GM11168 (cell line): ENCODE measurements around the gene RNPEP.
"Not testable (repeated sequence)": the region's sequence is repeated elsewhere in the genome, so short reads cannot be mapped to it uniquely, and the experiment has no call there.

Experiments used
- in situ Hi-C: fragments of 300-500 bp; cut with MboI; formaldehyde crosslinking; loops from one replicate; pipeline ENCODE4 v1.12.0; 2022; ENCODE audit warnings: low sequenced_read_pairs; ENCODE audit not compliant: unreplicated experiment

The RNPEP gene

DNA sequence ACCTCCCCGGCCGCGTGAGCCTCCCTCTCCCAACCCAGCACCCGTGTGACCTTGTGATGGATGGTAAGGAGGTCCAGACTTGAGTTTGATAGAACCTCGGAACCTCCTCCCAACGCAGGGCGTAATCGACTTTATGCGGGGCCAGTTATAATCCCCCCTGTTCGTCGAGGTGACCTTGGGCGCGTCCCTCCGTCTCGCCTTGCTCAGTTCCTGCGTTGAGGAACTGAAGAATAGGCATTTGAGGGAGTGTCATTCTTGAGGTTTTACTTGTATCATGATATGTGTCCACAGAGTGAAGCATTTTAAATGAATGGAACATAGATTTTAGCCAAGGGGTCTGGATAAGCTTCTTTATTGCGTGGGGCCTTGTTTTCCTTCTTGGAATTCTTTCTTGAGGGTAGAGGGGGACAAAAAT is 26.7 kb upstream of the RNPEP start:
- in situ Hi-C loops: no loop called here

DNA sequence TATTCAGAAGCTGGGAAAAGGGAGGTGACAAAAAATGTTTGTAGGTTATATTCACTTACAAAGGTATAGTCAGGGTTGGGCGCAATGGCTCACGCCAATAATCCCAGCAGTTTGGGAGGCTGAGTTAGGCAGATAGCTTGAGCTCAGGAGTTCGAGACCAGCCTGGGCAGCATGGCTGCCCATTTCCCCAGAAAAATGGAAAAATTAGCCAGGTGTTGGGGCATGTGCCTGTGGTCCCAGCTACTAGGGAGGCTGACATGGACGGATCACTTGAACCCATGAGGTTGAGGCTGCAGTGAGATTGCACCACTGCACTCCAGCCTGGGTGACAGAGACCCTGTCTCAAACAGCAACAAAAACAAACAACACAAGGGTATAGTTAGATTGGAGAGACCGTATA is 24.1 kb upstream of the RNPEP start:
- in situ Hi-C loops: no loop called here

DNA sequence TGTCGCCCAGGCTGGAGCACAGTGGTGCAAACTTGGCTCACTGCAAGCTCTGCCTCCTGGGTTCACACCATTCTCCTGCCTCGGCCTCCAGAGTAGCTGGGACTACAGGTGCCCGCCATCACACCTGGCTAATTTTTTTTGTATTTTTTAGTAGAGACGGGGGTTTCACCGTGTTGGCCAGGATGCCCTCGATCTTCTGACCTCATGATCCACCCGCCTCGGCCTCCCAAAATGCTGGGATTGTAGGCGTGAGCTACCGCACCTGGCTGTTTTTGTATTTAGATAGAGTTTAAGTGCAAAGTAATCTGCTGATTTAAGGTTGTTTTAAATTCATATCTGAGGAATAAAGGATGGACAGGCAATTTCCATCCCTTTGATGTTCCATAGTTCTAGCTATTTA is 20.1 kb upstream of the RNPEP start:
- in situ Hi-C loops: not testable (repeated sequence)

DNA sequence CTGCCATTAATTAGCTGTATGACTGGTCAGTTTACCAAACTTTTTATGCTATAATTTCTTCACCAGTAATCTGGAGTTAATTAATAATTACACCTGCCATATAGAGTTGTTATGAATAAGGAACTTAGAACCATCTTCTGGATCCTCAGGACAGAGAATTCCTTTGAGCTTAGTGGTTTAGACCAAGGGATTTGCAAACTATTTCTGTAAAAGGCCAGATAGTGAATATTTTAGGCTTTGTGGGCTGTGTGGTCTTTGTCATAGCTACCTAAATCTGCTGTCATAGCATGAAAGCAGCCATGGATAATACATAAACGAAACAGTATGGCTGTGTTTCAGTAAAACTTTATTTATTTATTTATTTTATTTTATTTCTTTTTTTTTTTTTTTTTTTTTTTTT is 18.2 kb upstream of the RNPEP start:
- in situ Hi-C loops: no loop called here

DNA sequence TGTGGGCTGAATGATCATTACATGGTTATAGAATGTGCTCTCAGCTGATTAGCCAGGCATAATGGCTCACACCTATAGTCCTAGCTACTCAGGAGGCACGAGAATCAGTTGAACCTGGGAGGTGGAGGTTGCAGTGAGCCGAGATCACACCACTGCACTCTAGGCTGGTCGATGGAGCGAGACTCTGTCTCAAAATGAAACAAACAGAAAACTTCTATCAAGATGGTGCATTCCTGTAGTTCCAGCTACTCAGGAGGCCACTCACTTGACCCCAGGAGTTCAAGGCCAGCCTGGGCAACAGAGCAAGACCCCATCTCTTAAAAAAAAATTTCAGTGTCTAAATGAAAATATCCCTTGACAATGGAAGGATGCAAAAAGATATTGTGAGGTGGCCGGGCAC is 16.3 kb upstream of the RNPEP start:
- in situ Hi-C loops: no loop called here

DNA sequence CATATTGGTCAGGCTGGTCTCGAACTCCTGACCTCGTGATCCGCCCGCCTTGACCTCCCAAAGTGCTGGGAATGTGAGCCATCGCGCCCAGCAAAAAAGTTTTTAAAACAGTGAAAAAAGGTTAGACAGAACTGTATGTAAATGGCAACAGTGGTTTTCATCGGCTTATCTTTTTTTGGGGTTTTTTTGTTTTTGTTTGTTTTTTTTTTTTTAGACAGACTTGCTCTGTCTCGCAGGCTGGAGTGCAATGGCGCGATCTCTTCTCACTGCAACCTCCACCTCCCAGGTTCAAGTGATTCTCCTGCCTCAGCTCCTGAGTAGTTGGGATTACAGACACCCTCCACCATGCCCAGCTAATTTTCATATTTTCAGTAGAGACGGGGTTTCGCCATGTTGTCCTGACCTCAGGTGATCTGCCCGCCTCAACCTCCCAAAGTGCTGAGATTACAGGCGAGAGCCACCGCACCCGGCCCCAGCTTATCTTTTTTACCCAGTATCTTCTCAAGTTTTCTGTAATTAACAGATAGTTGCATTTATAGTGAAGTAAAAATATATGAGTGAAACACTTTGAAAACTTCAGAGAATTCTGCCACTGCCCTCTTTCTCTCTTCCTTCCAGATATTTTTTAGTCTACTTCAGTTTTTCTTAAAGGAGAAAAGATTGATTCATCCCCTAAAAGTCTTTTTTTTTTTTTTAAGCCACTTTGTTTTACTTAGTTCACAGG is 14.1 kb upstream of the RNPEP start:
- in situ Hi-C loops: no loop called here

DNA sequence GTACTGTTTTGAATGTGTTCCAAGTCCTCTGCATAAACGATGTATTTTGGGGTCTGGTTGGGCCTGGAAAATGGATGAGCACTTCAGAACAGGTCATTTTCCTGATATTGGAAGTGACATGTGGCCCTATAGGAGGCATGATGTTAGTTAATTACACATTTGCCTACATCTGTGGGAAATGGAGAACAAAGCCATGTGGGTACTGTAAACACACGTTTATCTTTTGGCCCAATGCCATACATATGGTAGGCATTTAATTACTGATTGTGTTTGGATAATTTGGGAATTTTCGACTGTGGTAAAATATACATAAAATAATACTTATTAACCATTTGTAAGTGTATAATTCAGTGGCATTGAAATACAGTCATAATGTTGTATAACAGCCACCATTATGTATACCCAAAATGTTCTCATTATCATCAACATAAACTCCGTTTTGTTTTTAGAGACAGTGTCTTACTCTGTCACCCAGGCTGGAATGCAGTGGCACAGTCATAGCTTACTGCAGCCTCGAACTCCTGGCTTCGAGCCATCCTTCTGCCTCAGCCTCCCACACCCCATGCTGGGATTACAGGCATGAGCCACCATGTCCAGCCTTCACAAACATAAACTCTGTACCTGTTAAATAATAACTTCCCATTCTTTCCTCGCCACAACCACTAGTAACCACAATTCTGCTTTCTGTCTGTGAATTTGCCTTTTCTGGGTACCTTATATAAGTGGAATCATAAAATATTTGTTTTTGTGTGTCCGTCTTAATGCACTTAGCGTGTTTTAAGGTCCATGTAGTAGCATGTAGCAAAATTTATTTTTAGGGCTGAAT is 11.9 kb upstream of the RNPEP start:
- in situ Hi-C loops: no loop called here

DNA sequence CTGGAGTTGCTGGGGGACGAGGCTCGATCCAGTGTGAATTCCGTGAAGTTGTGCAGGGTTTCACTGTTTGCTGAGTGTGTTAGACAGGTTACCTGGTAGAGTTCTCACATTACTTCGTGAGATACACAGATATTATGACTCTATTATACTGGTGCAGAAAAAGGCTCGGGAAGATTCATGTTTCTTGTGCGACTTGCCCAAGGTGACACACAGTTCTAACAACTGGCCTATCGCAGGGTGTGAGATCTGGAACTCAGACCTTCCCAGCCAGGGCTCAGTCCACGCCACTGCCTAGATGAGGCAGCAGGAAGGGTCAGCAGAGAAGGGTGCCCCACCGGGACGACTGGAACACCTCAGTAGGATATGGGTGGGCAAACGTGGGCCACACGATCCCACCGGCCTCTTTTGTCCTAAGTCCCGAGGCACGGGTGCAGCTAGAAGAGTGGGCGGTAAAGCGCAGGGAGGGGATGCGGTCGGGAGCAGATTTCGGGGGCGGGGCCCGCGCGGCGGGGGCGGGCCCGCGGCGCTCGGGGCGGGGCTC is 296 bp upstream of the RNPEP start:
- in situ Hi-C loops: no loop called here

DNA sequence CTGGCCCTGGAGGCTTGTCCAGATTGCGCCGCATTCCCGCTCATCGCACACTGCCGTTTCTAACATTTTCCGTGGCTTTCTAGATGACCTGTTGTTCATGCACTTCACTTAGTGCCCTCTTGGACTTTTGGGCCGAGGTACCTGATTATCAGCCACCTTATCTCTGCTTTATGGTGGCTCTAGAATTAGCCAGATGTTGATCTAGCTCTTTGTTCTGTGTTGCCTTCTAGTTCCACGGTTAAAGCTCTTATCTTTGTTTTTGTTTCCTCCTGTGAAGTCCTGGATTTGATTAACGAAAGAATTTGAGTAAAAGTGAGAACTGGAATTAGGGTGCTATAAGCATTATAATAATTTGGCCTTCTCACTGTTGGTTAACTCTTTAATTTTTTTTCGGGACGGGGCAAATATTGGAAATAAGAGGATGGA is 945 bp downstream of the RNPEP start:
- in situ Hi-C loops: no loop called here

DNA sequence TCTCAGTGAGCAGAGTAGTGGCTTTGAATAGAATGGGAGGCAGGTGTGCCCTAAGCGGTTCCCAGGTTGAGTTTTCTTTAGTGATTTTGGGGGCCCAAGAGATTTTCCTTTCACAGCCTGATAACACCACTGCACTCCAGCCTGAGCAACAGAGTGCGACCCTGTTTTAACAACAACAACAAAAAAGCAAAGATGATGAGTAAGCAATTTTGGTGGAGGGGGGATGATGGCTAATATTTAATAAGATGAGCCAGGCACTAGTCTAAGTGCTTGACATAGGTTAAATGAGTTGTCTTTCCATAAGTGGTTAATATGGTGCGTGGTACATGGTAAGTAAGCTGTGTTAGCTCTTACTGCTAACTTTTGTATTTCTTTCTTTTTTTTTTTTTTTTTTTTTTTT is 2.0 kb downstream of the RNPEP start:
- in situ Hi-C loops: no loop called here

DNA sequence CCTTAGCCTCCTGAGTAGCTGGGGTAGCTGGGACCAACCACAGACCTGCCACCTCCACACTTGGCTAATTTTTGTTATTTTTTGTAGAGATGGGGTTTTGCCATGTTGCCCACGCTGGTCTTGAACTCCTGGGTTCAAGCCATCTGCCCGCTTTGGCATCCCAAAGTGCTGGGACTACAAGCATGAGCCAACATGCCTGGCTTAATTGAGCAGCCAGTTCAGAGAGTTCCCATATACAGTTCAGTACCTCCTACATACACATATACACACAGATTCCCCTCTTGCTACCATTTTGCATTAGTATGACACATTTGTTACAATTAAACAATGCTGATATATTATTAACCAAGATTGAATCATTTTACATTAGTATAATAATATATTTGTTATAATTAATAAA is 2.9 kb downstream of the RNPEP start:
- in situ Hi-C loops: no loop called here

DNA sequence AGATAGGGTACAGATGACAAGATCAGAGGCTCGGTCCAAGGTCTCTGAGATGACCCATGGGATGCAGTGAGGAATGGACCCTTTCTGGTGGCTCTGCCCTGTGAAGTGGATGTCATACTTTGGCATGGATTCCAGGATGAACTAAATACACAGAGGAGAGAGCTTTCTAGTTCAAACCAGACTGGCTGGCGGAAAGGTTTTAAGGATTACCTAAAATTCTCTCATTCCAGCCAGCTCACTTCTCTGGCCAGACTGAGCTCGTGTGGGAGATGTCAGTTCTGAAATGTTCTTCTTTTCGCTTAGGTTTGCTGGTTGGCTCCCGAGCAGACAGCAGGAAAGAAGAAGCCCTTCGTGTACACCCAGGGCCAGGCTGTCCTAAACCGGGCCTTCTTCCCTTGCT is 6.2 kb downstream of the RNPEP start:
- in situ Hi-C loops: no loop called here

DNA sequence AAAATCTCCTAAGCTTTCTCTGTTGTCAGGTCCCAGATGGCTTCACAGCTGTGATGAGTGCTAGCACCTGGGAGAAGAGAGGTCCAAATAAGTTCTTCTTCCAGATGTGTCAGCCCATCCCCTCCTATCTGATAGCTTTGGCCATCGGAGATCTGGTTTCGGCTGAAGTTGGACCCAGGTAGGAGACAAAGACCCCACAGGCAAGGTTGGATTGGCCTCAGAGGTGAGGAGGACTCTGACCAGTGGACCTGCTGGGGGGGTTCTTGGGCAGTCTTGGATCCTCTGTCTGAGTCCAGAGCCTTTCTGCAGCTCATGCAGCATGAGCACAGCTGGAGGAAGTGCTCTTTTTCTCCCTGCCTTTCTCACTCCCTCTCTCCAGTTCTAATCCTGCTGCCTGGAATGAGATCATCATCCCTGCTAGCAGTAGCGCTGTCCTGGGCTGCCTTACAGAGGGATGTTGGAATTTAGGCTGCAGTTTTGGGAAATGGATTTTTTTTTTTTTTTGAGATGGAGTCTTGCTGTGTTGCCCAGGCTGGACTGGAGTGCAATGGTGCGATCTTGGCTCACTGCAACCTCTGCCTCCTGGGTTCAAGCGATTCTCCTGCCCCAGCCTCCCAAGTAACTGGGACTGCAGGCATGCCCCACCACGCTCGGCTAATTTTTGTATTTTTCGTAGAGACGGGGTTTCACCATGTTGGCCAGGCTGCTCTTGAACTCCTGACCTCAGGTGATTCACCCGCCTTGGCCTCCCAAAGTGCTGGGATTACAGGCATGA is 7.1 kb downstream of the RNPEP start:
- in situ Hi-C loops: no loop called here

DNA sequence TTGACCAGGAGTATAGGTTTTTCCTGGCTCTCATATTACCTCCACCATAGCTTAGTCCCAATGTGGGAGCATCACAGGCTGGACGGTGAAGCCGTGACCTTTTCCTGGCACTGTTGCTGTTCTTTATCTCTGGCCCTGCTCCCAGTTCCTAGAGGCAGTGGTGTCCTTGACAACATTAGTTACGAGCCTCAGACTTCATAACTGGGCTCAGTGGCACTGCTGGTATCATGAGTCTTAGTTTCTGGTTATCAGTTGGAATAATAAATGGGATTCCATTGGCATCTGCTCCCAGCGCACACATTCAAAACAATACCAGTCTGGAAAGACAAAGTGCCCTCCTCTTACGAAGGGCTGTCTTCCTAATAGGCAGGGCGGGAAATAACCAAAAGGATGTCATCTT is 8.0 kb downstream of the RNPEP start:
- in situ Hi-C loops: no loop called here

DNA sequence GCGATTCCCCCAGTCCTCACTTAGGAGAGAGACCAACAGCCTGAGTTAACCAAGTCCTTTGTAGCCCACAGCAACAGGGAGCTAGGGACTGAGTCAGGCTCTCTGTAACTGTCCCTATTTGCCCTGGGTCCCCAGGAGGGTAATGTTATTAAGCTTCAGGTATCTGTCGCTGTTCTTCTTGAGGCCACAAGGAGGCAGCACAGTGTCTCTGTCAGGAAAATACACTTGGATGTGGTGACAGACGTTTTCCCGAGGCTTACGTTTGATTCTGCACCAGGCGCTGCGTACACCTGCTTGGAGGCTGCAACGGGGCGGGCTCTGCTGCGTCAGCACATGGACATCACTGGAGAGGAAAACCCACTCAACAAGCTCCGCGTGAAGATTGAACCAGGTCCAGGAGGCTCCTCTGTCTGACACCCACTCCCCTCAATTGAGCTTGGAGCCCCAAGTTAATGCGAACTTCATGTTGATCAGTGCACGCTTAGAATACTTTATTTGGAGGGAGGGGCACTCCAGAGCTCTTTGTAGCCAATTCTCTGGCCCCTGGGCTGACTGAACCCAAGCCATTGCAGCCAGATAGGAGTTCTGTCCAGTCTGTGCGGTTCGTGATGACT is 17.3 kb downstream of the RNPEP start:
- in situ Hi-C loops: no loop called here

DNA sequence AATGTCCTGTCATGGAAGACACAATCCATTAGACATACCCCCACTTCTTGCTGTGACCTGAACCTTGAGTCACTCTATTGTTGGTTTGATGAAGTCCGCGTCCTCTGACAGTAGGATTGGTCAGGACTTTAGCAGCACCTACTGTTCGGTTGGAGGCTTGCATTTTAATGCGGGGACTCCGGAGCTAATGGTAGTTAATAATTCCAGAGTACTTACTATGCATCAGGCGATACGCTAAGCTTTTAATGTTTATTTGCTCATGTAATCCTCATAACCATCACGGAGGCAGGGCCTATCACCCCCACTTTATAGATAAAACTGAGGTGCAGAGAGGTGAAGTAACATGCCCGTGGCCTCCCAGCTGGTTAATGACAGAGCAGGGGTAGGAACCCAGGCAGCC is 20.1 kb downstream of the RNPEP start:
- in situ Hi-C loops: no loop called here

DNA sequence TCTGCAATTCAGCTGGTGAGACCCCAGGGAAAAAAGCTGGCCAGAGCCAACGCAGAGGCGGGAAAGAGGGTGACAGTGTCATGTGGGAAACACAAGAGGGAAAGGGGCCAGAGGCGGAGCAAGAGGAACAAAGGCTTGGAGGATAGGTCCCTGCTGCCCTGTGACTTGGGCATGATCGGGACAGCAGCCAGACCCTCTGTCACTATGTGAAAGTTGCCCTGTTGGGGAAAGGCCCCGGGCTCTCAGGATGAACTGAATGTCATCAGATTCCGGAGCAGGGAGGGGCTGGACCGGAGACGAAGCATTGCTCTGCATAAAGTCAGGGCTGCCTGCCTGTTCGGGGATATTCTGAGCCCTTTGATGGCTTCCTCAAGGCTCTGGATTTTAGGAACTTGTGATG is 22.3 kb downstream of the RNPEP start:
- in situ Hi-C loops: no loop called here

DNA sequence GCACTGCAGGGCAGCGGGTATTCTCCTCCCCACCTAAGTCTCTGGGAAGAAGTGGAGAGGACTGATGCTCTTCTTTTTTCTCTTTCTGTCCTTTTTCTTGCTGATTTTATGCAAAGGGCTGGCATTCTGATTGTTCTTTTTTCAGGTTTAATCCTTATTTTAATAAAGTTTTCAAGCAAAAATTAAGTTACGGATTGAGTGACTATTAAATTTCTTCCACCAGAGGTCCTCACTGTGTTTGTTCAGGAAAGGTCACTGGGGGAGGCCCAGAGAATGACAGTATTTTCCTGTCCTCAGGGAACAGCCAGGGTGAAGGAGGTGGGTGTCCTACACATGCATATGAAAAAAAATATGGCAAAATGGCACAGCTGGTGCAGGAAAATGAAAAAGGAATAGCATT is 23.5 kb downstream of the RNPEP start:
- in situ Hi-C loops: no loop called here

DNA sequence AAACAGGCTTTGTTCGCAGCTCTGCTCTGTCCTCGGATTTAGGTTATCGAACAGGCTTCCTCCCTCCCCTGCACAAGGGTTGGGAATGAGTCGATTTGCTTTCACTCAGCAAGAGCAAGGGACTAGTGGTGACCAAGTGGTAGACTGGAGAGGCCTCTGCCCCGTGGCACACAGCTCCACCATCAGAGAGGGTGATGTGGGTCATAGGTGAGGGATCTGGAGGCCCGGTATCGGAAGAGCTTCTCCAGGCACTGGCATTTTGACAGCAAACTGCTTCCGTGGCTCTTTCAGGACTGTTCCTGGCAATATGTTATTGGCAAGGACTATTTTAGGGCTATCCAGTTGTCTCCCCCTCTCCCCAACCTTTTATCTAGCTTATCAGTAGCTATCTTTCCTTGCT is 24.9 kb downstream of the RNPEP start:
- in situ Hi-C loops: no loop called here

DNA sequence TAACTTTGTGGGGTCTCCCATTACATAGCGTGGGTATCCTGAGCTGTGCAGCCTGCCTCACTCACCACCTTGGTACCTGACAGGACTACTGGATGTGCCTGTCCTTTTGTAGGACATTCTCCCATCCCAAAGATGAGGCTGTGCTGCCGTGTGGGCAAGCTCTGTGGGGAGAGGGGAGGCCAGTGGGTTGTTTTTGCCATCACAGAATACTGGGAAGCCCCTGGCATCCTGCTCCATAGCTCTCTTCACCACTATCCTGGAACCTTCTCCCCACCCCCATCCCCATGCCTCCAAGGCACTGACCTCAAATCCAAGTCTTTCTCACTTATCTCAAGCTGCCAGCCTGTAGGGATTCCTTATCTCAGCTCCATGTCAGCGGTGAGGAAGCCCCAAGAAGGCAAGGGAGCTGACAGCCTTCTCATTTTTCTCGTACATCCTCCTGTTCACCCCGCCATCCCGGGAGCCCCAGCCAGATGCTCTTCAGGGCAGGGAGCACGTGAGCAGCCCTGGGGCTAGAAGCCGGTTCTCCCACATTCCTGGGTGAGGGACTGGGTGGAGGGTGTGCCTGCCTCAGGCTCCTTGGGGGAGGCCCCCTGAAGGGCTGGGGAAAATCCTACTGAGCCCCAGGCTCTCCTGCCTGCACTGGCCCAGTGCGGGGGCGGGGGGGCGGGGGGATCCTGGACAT is 25.5 kb downstream of the RNPEP start:
- in situ Hi-C loops: no loop called here
